Breast epithelium (tissue), 4 donors: Measurements from ENCODE around the gene ELOVL6. TPM values are rescaled to one million over a fixed set of nuclear protein-coding genes. Genes with fewer than 3 reads are reported as not detected.
"Not testable (repeated sequence)": the region's sequence is repeated elsewhere in the genome, so short reads cannot be mapped to it uniquely, and the experiment has no call there.

Experiments
- DNase-seq, 2 donors: peaks; one replicate each; pipeline ENCODE4 v3.0.0-alpha.2; 2019; ENCODE audit warnings: low spot score in 2 of 2
- H3K27ac ChIP-seq, 2 donors: fragments of 200-600 bp; sonication (generic) in 1 of 2; one replicate each; pipeline ENCODE4 v1.5.1; 2016 to 2019; ENCODE audit warnings: mild to moderate bottlenecking in 1 of 2
- H3K27me3 ChIP-seq, 2 donors: fragments of 200-600 bp; sonication (generic) in 1 of 2; one replicate each; pipeline versions ENCODE4 v1.5.1 to v1.6.0; 2017 to 2019; ENCODE audit warnings: control low read depth in 1 of 2, mild to moderate bottlenecking in 1 of 2
- H3K36me3 ChIP-seq: fragments of 200-600 bp; one replicate; pipeline ENCODE4 v1.5.1; 2019
- H3K4me1 ChIP-seq, 2 donors: fragments of 200-600 bp; sonication (generic); one replicate each; pipeline ENCODE4 v1.5.1; 2016 to 2019; ENCODE audit warnings: control low read depth in 1 of 2
- H3K4me3 ChIP-seq, 3 donors: fragments of 200-600 bp; sonication (generic); 1 replicate in 2 of 3; 2 replicates in 1 of 3; pipeline ENCODE4 v1.5.1; 2016 to 2019; ENCODE audit warnings: mild to moderate bottlenecking in 3 of 3, moderate library complexity in 2 of 3
- H3K9me3 ChIP-seq, 2 donors: fragments of 200-600 bp; sonication (generic) in 1 of 2; one replicate each; pipeline ENCODE4 v1.5.1; 2016 to 2019; ENCODE audit warnings: control low read depth in 1 of 2
- CTCF ChIP-seq, 3 donors: fragments of 450-650 bp; IDR thresholded peaks; one replicate each; pipeline ENCODE4 v1.5.1; 2016 to 2017; ENCODE audit warnings: antibody characterized with exemption in 3 of 3, mild to moderate bottlenecking in 3 of 3, moderate library complexity in 3 of 3
- POLR2A ChIP-seq: fragments of 450-650 bp; IDR thresholded peaks from one replicate; pipeline ENCODE4 v1.6.1; 2016; ENCODE audit warnings: antibody characterized with exemption, mild to moderate bottlenecking, moderate library complexity
- POLR2AphosphoS5 ChIP-seq, 3 donors: sonication (generic); formaldehyde crosslinking; IDR thresholded peaks; one replicate each; pipeline ENCODE4 v1.6.1; 2017; ENCODE audit warnings: antibody characterized with exemption in 3 of 3
- intact Hi-C: fragments of 100-400 bp; cut with DNase I; formaldehyde crosslinking; loops from one replicate; pipeline ENCODE4 v1.15.1; 2023; ENCODE audit warnings: low total_unique reads
- total RNA-seq, 3 donors: library from RNA; depleted of rRNA; stranded (reverse); fragments of >200 nt; gene quantifications; one replicate each; pipeline ENCODE4 v1.1.0, GENCODE V29; 2016

Gene ELOVL6
- total RNA-seq, 3 donors from 2014 or later = 2.2 to 5.6 (median 4.1) TPM

- Histone ChIP-seq H3K4me1 (no peaks in the 10 kb centered on the region), H3K27me3 (no peaks in the 10 kb centered on the region), H3K27ac (no peak overlapping the region), H3K36me3 (no peaks in the 10 kb centered on the region), H3K9me3 (no peaks in the 10 kb centered on the region), H3K4me3 (no peak overlapping the region)
- intact Hi-C loops = no loop called here
- DNase-seq = no peak
- TF ChIP-seq POLR2A = no peak
- TF ChIP-seq POLR2AphosphoS5 (IDR thresholded peaks at IDR 0.05) = no peak
- TF ChIP-seq CTCF (IDR thresholded peaks at IDR 0.05) = peak; percentile 52 to 63 (median 59)
These were observed 148.2 kb downstream of the ELOVL6 start for GRCh38 chr4:110049951-110050925.

- intact Hi-C loops = no loop called here
- H3K36me3 ChIP-seq = no peaks in the 10 kb centered on the region
- H3K27me3 ChIP-seq = no peaks in the 10 kb centered on the region
- no peak overlapping the region for H3K4me3 ChIP-seq
- H3K4me1 ChIP-seq = no peaks in the 10 kb centered on the region
- H3K9me3 ChIP-seq = no peaks in the 10 kb centered on the region
- TF ChIP-seq POLR2A = no peak
- TF ChIP-seq POLR2AphosphoS5 (IDR thresholded peaks at IDR 0.05) = no peak
- TF ChIP-seq CTCF (IDR thresholded peaks at IDR 0.05) = no peak
- no peak for DNase-seq
- no peak overlapping the region for H3K27ac ChIP-seq
These were observed 151.8 kb downstream of the ELOVL6 start for GRCh38 chr4:110046588-110047049.

DNA sequence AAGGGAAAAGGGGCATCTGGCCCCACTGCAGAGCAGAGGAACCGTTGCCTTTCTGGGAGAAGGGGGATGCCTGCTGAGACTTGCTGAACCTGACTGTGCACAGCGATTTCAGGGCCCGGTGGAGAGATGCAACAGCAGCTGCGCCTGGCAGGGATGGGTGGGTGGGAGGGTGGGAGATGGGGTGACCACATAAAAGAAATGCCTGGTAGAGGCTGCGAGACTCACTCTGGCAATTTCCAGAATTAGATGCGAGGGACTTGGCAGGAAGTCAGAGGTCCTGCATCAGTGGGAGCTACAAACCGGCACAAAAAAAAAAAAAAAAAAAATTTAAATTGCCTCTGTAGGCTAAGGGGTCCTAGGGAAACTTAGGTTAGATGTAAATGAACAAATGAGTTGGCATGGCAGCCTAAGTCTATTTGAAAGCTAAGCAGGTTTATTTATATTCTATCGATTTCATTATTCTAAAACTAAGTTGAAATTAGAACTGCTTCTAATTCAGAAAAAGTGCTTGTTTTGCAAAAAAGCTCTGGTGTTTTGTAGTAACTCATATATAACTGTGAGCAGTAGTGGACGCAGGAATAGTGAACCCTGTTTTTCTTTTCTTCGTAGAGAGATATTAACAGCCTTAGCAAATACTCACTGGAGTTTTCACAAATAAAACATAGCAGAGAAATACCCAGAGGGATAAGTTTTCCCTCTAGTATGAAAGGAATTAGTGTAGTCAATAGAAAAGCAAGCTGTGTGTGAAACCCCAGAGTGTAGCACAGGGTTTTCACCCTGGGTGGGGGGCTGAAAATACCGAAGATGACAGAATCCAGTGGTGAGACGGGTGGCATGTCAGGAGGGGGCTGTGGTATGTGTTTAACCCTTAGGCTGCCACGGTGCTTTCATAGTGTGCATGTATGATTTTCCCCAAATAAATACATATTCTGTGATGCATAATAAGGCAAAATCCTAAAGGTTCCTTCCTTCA is 155.6 kb downstream of the ELOVL6 start:
- DNase-seq = no peak
- H3K4me3 ChIP-seq = no peak overlapping the region
- no peak for TF ChIP-seq CTCF (IDR thresholded peaks at IDR 0.05)
- no peak for TF ChIP-seq POLR2A
- TF ChIP-seq POLR2AphosphoS5 (IDR thresholded peaks at IDR 0.05) = no peak
- H3K27ac ChIP-seq = no peak overlapping the region
- H3K9me3 ChIP-seq = no peaks in the 10 kb centered on the region
- no peaks in the 10 kb centered on the region for H3K27me3 ChIP-seq
- intact Hi-C loops = loop anchor here (5.0 kb wide), 1 partner anchor 169 kb away; no protein-coding TSS in a partner anchor
- H3K36me3 ChIP-seq = no peaks in the 10 kb centered on the region
- no peaks in the 10 kb centered on the region for H3K4me1 ChIP-seq

- Histone ChIP-seq H3K27me3 (no peaks in the 10 kb centered on the region), H3K4me3 (no peak overlapping the region), H3K9me3 (no peaks in the 10 kb centered on the region), H3K4me1 (no peaks in the 10 kb centered on the region), H3K36me3 (no peaks in the 10 kb centered on the region), H3K27ac (no peak overlapping the region)
- DNase-seq = no peak
- intact Hi-C loops = loop anchor here (5.0 kb wide), 1 partner anchor 171 kb away; no protein-coding TSS in a partner anchor
- TF ChIP-seq POLR2A = no peak
- no peak for TF ChIP-seq CTCF (IDR thresholded peaks at IDR 0.05)
- no peak for TF ChIP-seq POLR2AphosphoS5 (IDR thresholded peaks at IDR 0.05)
These were observed 156.7 kb downstream of the ELOVL6 start for GRCh38 chr4:110041735-110042134.

- H3K36me3 ChIP-seq, intact Hi-C loops, H3K4me1 ChIP-seq, H3K9me3 ChIP-seq, H3K27me3 ChIP-seq, H3K4me3 ChIP-seq, DNase-seq, H3K27ac ChIP-seq: not testable (repeated sequence)
These were observed 159.3 kb downstream of the ELOVL6 start for GRCh38 chr4:110039164-110039563.
